ENCODE results near the gene OPN1MW3. TPM values are rescaled to one million over a fixed set of nuclear protein-coding genes. Genes with fewer than 3 reads are reported as not detected.

The OPN1MW3 gene
- total and polyA plus RNA-seq, 7 donors, result 0.54 TPM; not detected in 6

DNA sequence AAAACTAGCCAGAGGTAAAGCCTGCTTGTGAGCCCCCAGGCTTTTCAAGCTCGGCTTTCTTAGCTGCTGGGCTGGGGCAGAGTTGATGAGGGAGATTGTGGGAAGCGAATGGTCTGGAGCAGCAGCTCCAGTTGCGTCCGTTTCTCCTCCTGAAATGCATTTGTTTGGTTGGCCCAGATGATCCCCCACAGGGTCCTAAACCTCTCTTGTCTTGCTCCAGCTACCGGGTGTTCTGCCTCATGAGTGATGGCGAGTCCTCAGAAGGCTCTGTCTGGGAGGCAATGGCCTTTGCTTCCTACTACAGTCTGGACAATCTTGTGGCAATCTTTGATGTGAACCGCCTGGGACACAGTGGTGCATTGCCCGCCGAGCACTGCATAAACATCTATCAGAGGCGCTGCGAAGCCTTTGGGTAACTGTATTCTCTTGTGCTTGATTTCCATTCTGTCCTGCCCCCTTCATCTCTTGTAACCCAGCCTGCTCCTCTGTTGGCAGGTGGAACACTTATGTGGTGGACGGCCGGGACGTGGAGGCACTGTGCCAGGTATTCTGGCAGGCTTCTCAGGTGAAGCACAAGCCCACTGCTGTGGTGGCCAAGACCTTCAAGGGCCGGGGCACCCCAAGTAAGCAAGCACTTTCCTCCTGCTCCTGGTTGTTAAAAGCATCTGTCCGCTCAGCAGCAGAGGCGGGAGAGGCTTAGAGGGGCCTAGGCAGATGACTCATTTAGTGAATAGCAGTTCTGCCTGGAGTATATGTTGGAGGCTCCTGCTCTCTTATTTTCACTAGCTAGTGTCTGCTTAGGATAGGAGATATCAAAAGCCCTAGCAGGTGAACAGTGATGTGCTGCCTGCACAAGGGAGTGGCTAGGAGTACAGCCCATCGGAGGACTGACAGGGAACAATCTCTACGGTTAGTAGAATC lies 53.5 kb downstream of the OPN1MW3 start:
- Histone ChIP-seq H3K27me3 (peaks cover 0 to 2% (median 0%) of the 10 kb centered on the region in 3 donors), H3K27ac (no peak overlapping the region), H3K4me1 (no peaks in the 10 kb centered on the region), H3K4me3 (no peak overlapping the region), H3K9me3 (no peaks in the 10 kb centered on the region), H3K36me3 (no peaks in the 10 kb centered on the region)
- 82 to 84% methylated on average over 19 of the region's 19 CpGs for WGBS, 2 donors
- intact Hi-C loops (cut with DNase I), result no loop called here
- no peak for DNase-seq
- TF ChIP-seq POLR2A (IDR thresholded peaks at IDR 0.05) (no peak), POLR2AphosphoS5 (IDR thresholded peaks at IDR 0.05) (no peak), EP300 (IDR thresholded peaks at IDR 0.05) (no peak)
- TF ChIP-seq, protein P1, sequence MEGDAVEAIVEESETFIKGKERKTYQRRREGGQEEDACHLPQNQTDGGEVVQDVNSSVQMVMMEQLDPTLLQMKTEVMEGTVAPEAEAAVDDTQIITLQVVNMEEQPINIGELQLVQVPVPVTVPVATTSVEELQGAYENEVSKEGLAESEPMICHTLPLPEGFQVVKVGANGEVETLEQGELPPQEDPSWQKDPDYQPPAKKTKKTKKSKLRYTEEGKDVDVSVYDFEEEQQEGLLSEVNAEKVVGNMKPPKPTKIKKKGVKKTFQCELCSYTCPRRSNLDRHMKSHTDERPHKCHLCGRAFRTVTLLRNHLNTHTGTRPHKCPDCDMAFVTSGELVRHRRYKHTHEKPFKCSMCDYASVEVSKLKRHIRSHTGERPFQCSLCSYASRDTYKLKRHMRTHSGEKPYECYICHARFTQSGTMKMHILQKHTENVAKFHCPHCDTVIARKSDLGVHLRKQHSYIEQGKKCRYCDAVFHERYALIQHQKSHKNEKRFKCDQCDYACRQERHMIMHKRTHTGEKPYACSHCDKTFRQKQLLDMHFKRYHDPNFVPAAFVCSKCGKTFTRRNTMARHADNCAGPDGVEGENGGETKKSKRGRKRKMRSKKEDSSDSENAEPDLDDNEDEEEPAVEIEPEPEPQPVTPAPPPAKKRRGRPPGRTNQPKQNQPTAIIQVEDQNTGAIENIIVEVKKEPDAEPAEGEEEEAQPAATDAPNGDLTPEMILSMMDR (IDR thresholded peaks at IDR 0.05), result no peak

DNA sequence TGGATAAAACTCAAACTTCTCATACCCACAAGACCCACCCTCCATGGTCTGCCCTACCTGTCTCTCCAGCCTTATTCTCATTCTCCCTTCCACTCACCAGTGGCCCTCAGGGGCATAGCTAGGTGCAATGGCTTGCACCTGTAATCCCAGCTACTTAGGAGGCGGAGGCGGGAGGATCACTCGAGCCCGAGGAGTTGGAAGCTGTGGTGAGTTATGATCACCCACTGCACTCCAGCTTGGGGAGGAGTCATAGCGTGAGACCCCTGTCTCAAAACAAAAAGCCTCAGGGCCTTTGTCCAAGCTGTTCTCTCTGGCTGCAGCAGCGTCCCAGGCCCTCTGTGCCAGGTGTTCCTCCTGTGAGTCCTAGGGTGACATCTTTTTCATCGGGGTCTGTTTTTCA lies 54.7 kb downstream of the OPN1MW3 start:
- Histone ChIP-seq H3K9me3 (no peaks in the 10 kb centered on the region), H3K27ac (no peak overlapping the region), H3K36me3 (no peaks in the 10 kb centered on the region), H3K4me3 (no peak overlapping the region), H3K4me1 (no peaks in the 10 kb centered on the region), H3K27me3 (peaks cover 0 to 2% (median 0%) of the 10 kb centered on the region in 3 donors)
- TF ChIP-seq, protein P1 (IDR thresholded peaks at IDR 0.05), result no peak
- TF ChIP-seq POLR2AphosphoS5 (IDR thresholded peaks at IDR 0.05), result no peak
- TF ChIP-seq EP300 (IDR thresholded peaks at IDR 0.05), result no peak
- TF ChIP-seq POLR2A (IDR thresholded peaks at IDR 0.05), result no peak
- DNase-seq, result no peak
- intact Hi-C loops (cut with DNase I), result no loop called here
- WGBS, 2 donors, result 94 to 97% methylated on average over 7 of the region's 7 CpGs

DNA sequence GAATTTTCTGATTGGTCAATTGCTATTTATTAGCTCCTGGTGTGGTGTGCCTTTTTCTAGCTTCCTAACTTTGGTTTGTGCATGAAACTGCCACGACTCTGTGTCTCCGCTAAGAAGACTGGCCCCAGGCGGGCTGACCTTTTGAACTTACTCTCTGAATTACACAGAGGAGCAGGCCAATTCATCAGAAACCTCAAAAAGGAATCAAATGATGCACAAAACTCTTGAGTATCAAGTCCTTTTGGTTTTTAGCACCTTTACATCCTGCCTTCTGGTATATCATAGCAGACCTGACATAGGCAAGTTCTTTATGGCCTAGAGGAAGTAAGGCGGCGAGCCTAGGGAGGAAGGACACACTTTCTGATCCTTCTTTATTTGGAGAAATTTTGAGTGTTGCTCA lies 55.8 kb downstream of the OPN1MW3 start:
- TF ChIP-seq POLR2AphosphoS5 (IDR thresholded peaks at IDR 0.05) (no peak), EP300 (IDR thresholded peaks at IDR 0.05) (no peak), POLR2A (IDR thresholded peaks at IDR 0.05) (no peak)
- TF ChIP-seq, protein P1 (IDR thresholded peaks at IDR 0.05), result no peak
- no peak overlapping the region for H3K4me3 ChIP-seq
- H3K36me3 ChIP-seq, result no peaks in the 10 kb centered on the region
- H3K4me1 ChIP-seq, result no peaks in the 10 kb centered on the region
- H3K27me3 ChIP-seq, result peaks cover 0 to 2% (median 0%) of the 10 kb centered on the region in 3 donors
- 68 to 78% methylated on average over 5 of the region's 5 CpGs for WGBS, 2 donors
- no peaks in the 10 kb centered on the region for H3K9me3 ChIP-seq
- intact Hi-C loops (cut with DNase I), result no loop called here
- DNase-seq, result no peak
- H3K27ac ChIP-seq, result no peak overlapping the region

DNA sequence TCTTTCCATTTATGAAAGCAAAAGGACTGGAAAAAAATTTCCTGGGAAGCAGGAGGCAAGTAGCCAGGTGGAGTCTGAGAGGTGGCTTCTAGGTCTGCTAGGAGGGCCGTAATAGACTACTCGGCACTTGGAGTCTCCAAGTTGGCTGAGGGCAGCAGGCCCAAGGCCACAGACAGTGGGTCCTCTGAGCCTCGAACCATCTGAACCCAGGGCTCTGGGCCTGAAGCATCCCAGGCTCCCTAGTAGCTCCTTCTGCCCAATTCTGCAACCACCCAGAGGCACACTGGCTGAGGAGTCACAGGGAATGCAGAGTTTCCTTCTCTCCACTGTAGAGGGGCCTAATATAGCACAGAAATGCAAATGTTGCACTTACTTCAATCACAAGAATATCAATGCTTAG lies 58.0 kb downstream of the OPN1MW3 start:
- intact Hi-C loops (cut with DNase I), result no loop called here
- TF ChIP-seq EP300 (IDR thresholded peaks at IDR 0.05), result no peak
- TF ChIP-seq POLR2AphosphoS5 (IDR thresholded peaks at IDR 0.05), result no peak
- TF ChIP-seq POLR2A (IDR thresholded peaks at IDR 0.05), result no peak
- TF ChIP-seq, protein P1 (IDR thresholded peaks at IDR 0.05), result no peak
- no peak overlapping the region for H3K27ac ChIP-seq
- 88 to 96% methylated on average over 3 of the region's 3 CpGs for WGBS, 2 donors
- H3K27me3 ChIP-seq, result peaks cover 0 to 2% (median 0%) of the 10 kb centered on the region in 3 donors
- H3K9me3 ChIP-seq, result no peaks in the 10 kb centered on the region
- no peak overlapping the region for H3K4me3 ChIP-seq
- no peaks in the 10 kb centered on the region for H3K36me3 ChIP-seq
- DNase-seq, result no peak
- H3K4me1 ChIP-seq, result no peaks in the 10 kb centered on the region

Measured in sigmoid colon (tissue), 7 donors.